Mucosa of rectum (tissue), 2 donors: ENCODE results near the gene NRP2.
A peak's percentile ranks its signal among the peaks of the same experiment; 100 is the strongest.

Experiments
- H3K27ac ChIP-seq, 2 donors: one replicate each; pipeline ENCODE4 v1.7.0; 2013; ENCODE audit warnings: inconsistent platforms in 2 of 2, low read depth in 2 of 2, low read length in 2 of 2
- H3K27me3 ChIP-seq, 2 donors: one replicate each; pipeline ENCODE4 v1.7.0; 2013; ENCODE audit warnings: low read length in 2 of 2; ENCODE audit not compliant: control insufficient read depth in 2 of 2, insufficient read depth in 2 of 2
- H3K36me3 ChIP-seq, 2 donors: one replicate each; pipeline ENCODE4 v1.7.0; 2013; ENCODE audit warnings: low read length in 2 of 2; ENCODE audit not compliant: control insufficient read depth in 2 of 2, insufficient read depth in 2 of 2
- H3K4me1 ChIP-seq, 2 donors: one replicate each; pipeline ENCODE4 v1.7.0; 2013; ENCODE audit warnings: low read length in 2 of 2, mild to moderate bottlenecking in 1 of 2; ENCODE audit not compliant: control insufficient read depth in 2 of 2, insufficient read depth in 2 of 2
- H3K4me3 ChIP-seq, 2 donors: one replicate each; pipeline ENCODE4 v1.7.0; 2013; ENCODE audit warnings: low read length in 2 of 2
- H3K9ac ChIP-seq, 2 donors: one replicate each; pipeline ENCODE4 v1.7.0; 2013; ENCODE audit warnings: low read length in 2 of 2, low read depth in 1 of 2, mild to moderate bottlenecking in 1 of 2
- H3K9me3 ChIP-seq, 2 donors: one replicate each; pipeline ENCODE4 v1.7.0; 2013; ENCODE audit warnings: low read length in 2 of 2; ENCODE audit not compliant: control insufficient read depth in 2 of 2
- donor health status: healthy.
- donor health status: Normal muscosa, but diverticular disease.

NRP2 gene

GRCh38 chr2:205728366-205728765, 46.1 kb downstream of the NRP2 start:
- peaks cover 3 to 7% of the 10 kb centered on the region in 2 donors for H3K36me3 ChIP-seq
- H3K4me1 ChIP-seq: peaks cover 0 to 3% of the 10 kb centered on the region in 2 donors
- no peaks in the 10 kb centered on the region for H3K27me3 ChIP-seq
- H3K4me3 ChIP-seq: no peak overlapping the region
- H3K27ac ChIP-seq: no peak overlapping the region
- no peak overlapping the region for H3K9ac ChIP-seq
- H3K9me3 ChIP-seq: no peaks in the 10 kb centered on the region

- Histone ChIP-seq H3K4me1 (peaks cover 0 to 3% of the 10 kb centered on the region in 2 donors), H3K36me3 (peaks cover 3 to 7% of the 10 kb centered on the region in 2 donors), H3K27ac (no peak overlapping the region), H3K27me3 (no peaks in the 10 kb centered on the region), H3K9me3 (no peaks in the 10 kb centered on the region), H3K9ac (no peak overlapping the region), H3K4me3 (no peak overlapping the region)
Observed at GRCh38 chr2:205730191-205730590, 47.9 kb downstream of the NRP2 start.

- peak overlapping the region in 1 of 2 donors; percentile 16 for H3K27ac ChIP-seq
- peaks cover 0 to 3% of the 10 kb centered on the region in 2 donors for H3K4me1 ChIP-seq
- no peaks in the 10 kb centered on the region for H3K9me3 ChIP-seq
- H3K27me3 ChIP-seq: no peaks in the 10 kb centered on the region
- no peak overlapping the region for H3K9ac ChIP-seq
- no peak overlapping the region for H3K4me3 ChIP-seq
- peaks cover 3 to 5% of the 10 kb centered on the region in 2 donors for H3K36me3 ChIP-seq
Observed at GRCh38 chr2:205730701-205731582, 48.6 kb downstream of the NRP2 start.

DNA sequence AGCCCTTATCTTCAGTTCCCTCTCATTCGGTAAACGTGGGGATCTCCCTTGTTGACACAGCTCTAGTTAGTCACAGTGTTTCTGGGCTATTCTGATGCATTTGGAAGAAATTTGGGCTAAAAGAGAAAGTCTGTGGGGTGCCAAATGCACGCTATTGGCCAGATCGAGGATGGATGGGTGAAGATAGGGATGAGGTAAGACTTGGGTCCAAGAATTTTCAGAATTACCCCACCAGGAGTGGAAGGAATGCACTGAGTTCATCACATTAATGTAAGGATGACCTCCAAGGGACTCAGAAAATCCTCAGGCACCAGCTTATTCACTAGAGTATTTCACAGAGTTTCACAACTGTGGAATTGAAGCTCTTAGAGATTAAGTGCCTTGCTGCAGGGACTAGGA, 49.3 kb downstream of the NRP2 start:
- no peak overlapping the region for H3K9ac ChIP-seq
- no peak overlapping the region for H3K27ac ChIP-seq
- no peak overlapping the region for H3K4me3 ChIP-seq
- peaks cover 0 to 3% of the 10 kb centered on the region in 2 donors for H3K4me1 ChIP-seq
- H3K9me3 ChIP-seq: no peaks in the 10 kb centered on the region
- peaks cover 0 to 3% of the 10 kb centered on the region in 2 donors for H3K36me3 ChIP-seq
- H3K27me3 ChIP-seq: no peaks in the 10 kb centered on the region

- Histone ChIP-seq H3K9ac (no peak overlapping the region), H3K4me1 (peaks cover 0 to 3% of the 10 kb centered on the region in 2 donors), H3K4me3 (no peak overlapping the region), H3K9me3 (no peaks in the 10 kb centered on the region), H3K27me3 (no peaks in the 10 kb centered on the region), H3K36me3 (no peaks in the 10 kb centered on the region), H3K27ac (no peak overlapping the region)
Observed at GRCh38 chr2:205732314-205732713, 50.0 kb downstream of the NRP2 start.

GRCh38 chr2:205733082-205733481, 50.8 kb downstream of the NRP2 start:
- H3K4me3 ChIP-seq: no peak overlapping the region
- peaks cover 0 to 3% of the 10 kb centered on the region in 2 donors for H3K4me1 ChIP-seq
- H3K27ac ChIP-seq: peak overlapping the region in 1 of 2 donors; percentile 14
- H3K36me3 ChIP-seq: no peaks in the 10 kb centered on the region
- no peaks in the 10 kb centered on the region for H3K27me3 ChIP-seq
- no peaks in the 10 kb centered on the region for H3K9me3 ChIP-seq
- H3K9ac ChIP-seq: no peak overlapping the region

DNA sequence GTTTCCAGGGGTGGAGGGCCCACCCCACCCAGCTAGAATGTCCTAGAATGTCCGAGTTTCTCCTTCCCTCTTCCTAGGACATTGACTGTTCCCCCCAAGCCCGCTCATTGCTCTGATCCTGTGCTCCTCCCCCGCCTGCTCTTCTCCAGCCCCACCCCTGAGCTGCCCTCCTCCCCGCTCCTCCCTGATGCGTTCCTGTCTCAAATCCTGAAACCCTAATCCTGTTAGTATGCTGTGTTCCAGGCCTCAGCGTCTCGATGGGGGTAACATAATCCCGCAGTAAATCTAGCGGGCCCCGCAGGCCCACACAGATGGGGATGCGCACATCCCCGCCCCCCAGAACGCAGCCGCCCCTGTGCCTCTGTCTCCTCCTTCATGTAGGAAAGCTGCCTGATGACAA, 51.3 kb downstream of the NRP2 start:
- Histone ChIP-seq H3K27me3 (no peaks in the 10 kb centered on the region), H3K36me3 (no peaks in the 10 kb centered on the region), H3K27ac (no peak overlapping the region), H3K9ac (no peak overlapping the region), H3K9me3 (no peaks in the 10 kb centered on the region), H3K4me3 (no peak overlapping the region), H3K4me1 (peaks cover 0 to 3% of the 10 kb centered on the region in 2 donors)

DNA sequence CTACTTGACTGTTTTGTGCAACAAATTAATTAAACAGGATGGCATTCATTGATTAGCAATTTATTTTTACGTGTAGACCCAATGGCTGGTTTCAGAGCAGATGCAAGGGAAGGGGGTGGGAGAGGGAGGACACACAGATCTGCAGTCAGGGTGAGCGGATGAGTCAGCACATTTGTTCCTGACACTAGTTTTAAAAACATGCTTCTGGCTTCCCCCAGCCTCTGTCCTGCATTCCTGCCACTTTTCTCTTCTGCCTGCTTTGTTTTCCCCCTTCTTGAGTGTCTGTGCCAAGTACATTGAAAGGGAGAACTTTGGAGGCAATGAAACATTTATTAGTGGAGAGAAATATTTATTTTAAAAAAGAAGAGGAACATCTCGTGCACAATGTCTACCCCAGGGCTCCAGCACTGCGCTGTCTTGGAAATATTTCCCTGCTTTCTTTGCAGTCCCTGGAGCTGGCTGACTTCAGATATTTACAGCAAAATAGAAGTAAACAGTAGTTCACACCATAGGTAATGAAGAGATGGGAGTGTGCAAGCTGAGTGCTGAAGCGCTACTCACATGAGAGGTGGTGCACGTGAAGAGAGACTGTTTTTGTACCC, 52.2 kb downstream of the NRP2 start:
- no peak overlapping the region for H3K27ac ChIP-seq
- H3K4me1 ChIP-seq: peaks cover 0 to 3% of the 10 kb centered on the region in 2 donors
- no peak overlapping the region for H3K9ac ChIP-seq
- no peaks in the 10 kb centered on the region for H3K9me3 ChIP-seq
- no peaks in the 10 kb centered on the region for H3K36me3 ChIP-seq
- H3K27me3 ChIP-seq: no peaks in the 10 kb centered on the region
- no peak overlapping the region for H3K4me3 ChIP-seq

DNA sequence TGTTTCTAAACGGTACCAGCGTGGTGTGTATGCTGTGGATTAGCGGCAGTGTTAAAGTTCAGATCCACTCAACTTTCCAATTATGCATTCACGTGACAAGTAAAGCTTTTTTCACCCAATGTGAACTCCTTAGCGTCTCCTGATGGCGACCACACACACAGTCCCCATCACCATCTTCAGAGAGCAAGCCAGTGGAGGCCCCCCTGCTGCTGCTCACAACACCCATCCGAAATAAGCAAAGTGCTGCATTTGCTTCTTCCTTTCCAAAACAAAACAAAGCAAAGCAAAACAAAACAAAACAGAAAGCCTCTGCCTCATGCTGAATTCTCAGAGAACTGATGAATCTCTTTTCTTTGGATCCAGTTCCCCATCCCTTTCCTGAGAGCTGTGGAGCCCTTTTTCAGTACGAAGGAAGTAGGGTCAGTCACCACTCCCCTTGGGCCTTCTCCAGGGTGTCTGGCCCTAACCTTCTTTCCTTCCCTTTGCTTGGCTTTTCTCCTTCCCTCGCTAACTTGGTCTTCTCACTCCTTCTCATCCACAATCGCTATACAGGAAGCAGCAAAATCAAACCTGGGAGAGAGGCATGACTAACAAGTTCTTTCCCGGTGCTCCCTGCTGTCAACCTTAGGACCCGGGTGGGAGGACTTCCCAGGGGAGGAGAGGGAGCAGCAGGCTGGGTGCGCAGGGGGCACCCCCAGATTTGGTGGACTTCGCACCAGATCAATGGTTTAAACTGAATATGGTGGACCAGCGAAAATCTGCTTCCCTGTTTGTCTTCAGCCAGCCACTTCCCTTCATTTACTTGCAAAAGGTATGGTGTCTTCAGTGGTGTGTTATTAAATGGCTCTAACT, 56.0 kb downstream of the NRP2 start:
- no peaks in the 10 kb centered on the region for H3K36me3 ChIP-seq
- no peak overlapping the region for H3K9ac ChIP-seq
- H3K4me3 ChIP-seq: no peak overlapping the region
- no peaks in the 10 kb centered on the region for H3K9me3 ChIP-seq
- H3K4me1 ChIP-seq: no peaks in the 10 kb centered on the region
- H3K27ac ChIP-seq: peak overlapping the region; percentile 11 to 35
- no peaks in the 10 kb centered on the region for H3K27me3 ChIP-seq

GRCh38 chr2:205739620-205740019, 57.3 kb downstream of the NRP2 start:
- H3K36me3 ChIP-seq: no peaks in the 10 kb centered on the region
- H3K9ac ChIP-seq: no peak overlapping the region
- peaks cover 0 to 1% of the 10 kb centered on the region in 2 donors for H3K4me1 ChIP-seq
- H3K9me3 ChIP-seq: no peaks in the 10 kb centered on the region
- H3K27me3 ChIP-seq: no peaks in the 10 kb centered on the region
- no peak overlapping the region for H3K4me3 ChIP-seq
- H3K27ac ChIP-seq: no peak overlapping the region
